Measurements from ENCODE around the gene CCL16. TPM values are rescaled to one million over a fixed set of nuclear protein-coding genes. Genes with fewer than 3 reads are reported as not detected.
"Not testable (repeated sequence)": the region's sequence is repeated elsewhere in the genome, so short reads cannot be mapped to it uniquely, and the experiment has no call there.

CCL16 gene
- total and polyA plus RNA-seq, 2 experiments from 2014 or later: not detected

DNA sequence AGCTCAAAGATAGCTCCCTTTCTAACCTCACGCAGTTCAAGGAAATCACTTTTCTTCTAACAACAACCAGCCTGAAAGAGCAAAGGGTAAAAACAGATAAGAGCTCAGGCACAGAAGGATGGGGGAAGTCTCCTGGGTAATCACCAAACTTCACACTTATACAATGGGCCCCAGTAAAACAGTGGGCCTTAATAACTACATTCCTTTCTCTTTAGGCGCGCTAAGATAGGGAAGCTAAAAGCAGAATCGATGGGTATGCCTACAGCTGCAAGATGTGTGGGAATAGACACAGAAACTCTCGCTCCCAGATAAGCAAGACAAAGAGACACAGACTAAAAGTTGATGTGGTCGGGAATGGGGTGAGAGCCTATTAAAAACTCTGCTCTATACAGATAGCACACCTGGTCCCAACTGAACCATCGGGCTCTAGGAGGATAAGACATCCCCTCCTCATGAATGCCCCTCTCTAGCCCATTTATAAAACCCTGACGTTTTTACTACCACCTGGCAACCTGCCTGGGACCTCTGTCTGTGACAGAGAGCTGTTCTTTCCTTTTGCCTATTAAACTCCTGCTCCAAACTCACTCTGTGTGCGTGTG lies 38.6 kb downstream of the CCL16 start (continued):
- TF ChIP-seq, protein P1, sequence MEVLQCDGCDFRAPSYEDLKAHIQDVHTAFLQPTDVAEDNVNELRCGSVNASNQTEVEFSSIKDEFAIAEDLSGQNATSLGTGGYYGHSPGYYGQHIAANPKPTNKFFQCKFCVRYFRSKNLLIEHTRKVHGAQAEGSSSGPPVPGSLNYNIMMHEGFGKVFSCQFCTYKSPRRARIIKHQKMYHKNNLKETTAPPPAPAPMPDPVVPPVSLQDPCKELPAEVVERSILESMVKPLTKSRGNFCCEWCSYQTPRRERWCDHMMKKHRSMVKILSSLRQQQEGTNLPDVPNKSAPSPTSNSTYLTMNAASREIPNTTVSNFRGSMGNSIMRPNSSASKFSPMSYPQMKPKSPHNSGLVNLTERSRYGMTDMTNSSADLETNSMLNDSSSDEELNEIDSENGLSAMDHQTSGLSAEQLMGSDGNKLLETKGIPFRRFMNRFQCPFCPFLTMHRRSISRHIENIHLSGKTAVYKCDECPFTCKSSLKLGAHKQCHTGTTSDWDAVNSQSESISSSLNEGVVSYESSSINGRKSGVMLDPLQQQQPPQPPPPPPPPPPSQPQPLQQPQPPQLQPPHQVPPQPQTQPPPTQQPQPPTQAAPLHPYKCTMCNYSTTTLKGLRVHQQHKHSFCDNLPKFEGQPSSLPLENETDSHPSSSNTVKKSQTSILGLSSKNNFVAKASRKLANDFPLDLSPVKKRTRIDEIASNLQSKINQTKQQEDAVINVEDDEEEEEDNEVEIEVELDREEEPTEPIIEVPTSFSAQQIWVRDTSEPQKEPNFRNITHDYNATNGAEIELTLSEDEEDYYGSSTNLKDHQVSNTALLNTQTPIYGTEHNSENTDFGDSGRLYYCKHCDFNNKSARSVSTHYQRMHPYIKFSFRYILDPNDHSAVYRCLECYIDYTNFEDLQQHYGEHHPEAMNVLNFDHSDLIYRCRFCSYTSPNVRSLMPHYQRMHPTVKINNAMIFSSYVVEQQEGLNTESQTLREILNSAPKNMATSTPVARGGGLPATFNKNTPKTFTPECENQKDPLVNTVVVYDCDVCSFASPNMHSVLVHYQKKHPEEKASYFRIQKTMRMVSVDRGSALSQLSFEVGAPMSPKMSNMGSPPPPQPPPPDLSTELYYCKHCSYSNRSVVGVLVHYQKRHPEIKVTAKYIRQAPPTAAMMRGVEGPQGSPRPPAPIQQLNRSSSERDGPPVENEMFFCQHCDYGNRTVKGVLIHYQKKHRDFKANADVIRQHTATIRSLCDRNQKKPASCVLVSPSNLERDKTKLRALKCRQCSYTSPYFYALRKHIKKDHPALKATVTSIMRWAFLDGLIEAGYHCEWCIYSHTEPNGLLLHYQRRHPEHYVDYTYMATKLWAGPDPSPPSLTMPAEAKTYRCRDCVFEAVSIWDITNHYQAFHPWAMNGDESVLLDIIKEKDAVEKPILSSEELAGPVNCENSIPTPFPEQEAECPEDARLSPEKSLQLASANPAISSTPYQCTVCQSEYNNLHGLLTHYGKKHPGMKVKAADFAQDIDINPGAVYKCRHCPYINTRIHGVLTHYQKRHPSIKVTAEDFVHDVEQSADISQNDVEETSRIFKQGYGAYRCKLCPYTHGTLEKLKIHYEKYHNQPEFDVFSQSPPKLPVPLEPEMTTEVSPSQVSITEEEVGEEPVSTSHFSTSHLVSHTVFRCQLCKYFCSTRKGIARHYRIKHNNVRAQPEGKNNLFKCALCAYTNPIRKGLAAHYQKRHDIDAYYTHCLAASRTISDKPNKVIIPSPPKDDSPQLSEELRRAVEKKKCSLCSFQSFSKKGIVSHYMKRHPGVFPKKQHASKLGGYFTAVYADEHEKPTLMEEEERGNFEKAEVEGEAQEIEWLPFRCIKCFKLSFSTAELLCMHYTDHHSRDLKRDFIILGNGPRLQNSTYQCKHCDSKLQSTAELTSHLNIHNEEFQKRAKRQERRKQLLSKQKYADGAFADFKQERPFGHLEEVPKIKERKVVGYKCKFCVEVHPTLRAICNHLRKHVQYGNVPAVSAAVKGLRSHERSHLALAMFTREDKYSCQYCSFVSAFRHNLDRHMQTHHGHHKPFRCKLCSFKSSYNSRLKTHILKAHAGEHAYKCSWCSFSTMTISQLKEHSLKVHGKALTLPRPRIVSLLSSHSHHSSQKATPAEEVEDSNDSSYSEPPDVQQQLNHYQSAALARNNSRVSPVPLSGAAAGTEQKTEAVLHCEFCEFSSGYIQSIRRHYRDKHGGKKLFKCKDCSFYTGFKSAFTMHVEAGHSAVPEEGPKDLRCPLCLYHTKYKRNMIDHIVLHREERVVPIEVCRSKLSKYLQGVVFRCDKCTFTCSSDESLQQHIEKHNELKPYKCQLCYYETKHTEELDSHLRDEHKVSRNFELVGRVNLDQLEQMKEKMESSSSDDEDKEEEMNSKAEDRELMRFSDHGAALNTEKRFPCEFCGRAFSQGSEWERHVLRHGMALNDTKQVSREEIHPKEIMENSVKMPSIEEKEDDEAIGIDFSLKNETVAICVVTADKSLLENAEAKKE (CRISPR knock-in tag; IDR thresholded peaks at IDR 0.05): no peak
- TF ChIP-seq, protein P2, sequence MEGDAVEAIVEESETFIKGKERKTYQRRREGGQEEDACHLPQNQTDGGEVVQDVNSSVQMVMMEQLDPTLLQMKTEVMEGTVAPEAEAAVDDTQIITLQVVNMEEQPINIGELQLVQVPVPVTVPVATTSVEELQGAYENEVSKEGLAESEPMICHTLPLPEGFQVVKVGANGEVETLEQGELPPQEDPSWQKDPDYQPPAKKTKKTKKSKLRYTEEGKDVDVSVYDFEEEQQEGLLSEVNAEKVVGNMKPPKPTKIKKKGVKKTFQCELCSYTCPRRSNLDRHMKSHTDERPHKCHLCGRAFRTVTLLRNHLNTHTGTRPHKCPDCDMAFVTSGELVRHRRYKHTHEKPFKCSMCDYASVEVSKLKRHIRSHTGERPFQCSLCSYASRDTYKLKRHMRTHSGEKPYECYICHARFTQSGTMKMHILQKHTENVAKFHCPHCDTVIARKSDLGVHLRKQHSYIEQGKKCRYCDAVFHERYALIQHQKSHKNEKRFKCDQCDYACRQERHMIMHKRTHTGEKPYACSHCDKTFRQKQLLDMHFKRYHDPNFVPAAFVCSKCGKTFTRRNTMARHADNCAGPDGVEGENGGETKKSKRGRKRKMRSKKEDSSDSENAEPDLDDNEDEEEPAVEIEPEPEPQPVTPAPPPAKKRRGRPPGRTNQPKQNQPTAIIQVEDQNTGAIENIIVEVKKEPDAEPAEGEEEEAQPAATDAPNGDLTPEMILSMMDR (conservative IDR thresholded peaks at IDR 0.05; ENCODE audit: low read depth in 2 of 2): no peak
- TF ChIP-seq EZH2 (IDR thresholded peaks at IDR 0.05; ENCODE audit: low read depth, unreplicated experiment) (no peak), NANOG (IDR thresholded peaks at IDR 0.05; ENCODE audit: borderline replicate concordance) (no peak), EZH2phosphoT487 (IDR thresholded peaks at IDR 0.05; ENCODE audit: unreplicated experiment) (no peak), CREB1 (CRISPR knock-in tag; IDR thresholded peaks at IDR 0.05; ENCODE audit: low read depth) (no peak), STAT1 (IDR thresholded peaks at IDR 0.05; ENCODE audit: unreplicated experiment) (no peak)
- TF ChIP-seq, protein P3, sequence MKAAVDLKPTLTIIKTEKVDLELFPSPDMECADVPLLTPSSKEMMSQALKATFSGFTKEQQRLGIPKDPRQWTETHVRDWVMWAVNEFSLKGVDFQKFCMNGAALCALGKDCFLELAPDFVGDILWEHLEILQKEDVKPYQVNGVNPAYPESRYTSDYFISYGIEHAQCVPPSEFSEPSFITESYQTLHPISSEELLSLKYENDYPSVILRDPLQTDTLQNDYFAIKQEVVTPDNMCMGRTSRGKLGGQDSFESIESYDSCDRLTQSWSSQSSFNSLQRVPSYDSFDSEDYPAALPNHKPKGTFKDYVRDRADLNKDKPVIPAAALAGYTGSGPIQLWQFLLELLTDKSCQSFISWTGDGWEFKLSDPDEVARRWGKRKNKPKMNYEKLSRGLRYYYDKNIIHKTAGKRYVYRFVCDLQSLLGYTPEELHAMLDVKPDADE (IDR thresholded peaks at IDR 0.05): no peak

DNA sequence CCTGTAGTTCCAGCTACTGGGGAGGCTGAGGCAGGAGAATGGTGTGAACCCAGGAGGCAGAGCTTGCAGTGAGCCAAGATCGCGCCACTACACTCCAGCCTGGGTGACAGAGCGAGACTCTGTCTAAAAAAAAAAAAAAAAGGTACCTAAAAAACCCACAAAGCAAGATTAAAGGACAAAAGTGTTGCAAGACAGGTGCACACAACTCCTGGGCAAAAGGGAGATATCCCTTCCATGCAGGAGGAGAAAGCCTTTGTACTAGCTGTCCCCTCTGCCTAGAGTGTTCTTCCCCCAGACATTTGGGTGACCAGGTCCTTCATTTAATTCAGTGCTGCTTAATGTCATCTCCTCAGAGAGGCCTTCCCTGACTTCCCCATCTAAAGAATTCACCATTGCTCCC lies 42.8 kb downstream of the CCL16 start:
- H2AFZ ChIP-seq; H3K9me2 ChIP-seq (ENCODE audit: insufficient read depth); H3K27me3 ChIP-seq (ENCODE audit: insufficient read depth); H3K36me3 Mint-ChIP-seq (ENCODE audit: low read depth); ATAC-seq; H3K9me3 Mint-ChIP-seq; H4K20me1 ChIP-seq (replicated peaks; ENCODE audit: insufficient read depth); H3K27ac ChIP-seq (ENCODE audit: low read depth); H3K4me1 Mint-ChIP-seq; DNase-seq (ENCODE audit: low spot score); H3K4me3 Mint-ChIP-seq; H3K27ac Mint-ChIP-seq; H3K79me2 ChIP-seq (replicated peaks; ENCODE audit: insufficient read depth); H3K4me3 ChIP-seq; H3K36me3 ChIP-seq (ENCODE audit: insufficient read depth); H3K4me2 ChIP-seq; H3K4me1 ChIP-seq (ENCODE audit: insufficient read depth); H3K27me3 Mint-ChIP-seq (ENCODE audit: insufficient read depth, low read depth, poor library complexity); H3F3A ChIP-seq (replicated peaks; ENCODE audit: low read depth): not testable (repeated sequence)
